ENCODE measurements around the gene NIPSNAP3A. TPM values are rescaled to one million over a fixed set of nuclear protein-coding genes. Genes with fewer than 3 reads are reported as not detected.
"Not testable (repeated sequence)": the region's sequence is repeated elsewhere in the genome, so short reads cannot be mapped to it uniquely, and the experiment has no call there.

Gene NIPSNAP3A
- 27.0 and 28.9 TPM in 2 replicates for total RNA-seq (2014; rRNA removed)
- polyA plus RNA-seq (2012) = 26.4 TPM

GRCh38 chr9:104747565-104748358, at the start of gene NIPSNAP3A:
Gene NIPSNAP3A (plus strand): TSS chr9:104747683. CDS start chr9:104747793, 110 bp downstream.
- DNase-seq (ENCODE audit: low read depth) = peak; percentile 69

GRCh38 chr9:104700306-104700705, 47.2 kb upstream of the NIPSNAP3A start:
- no peak for DNase-seq (ENCODE audit: low read depth)

GRCh38 chr9:104708737-104709136, 38.7 kb upstream of the NIPSNAP3A start:
- not testable (repeated sequence) for DNase-seq (ENCODE audit: low read depth)

- DNase-seq (ENCODE audit: low read depth) = no peak
Observed at GRCh38 chr9:104711604-104712003, 35.9 kb upstream of the NIPSNAP3A start.

GRCh38 chr9:104725014-104725413, 22.5 kb upstream of the NIPSNAP3A start:
- peak; percentile 8 for DNase-seq (ENCODE audit: low read depth)

GRCh38 chr9:104738452-104738851, 9.0 kb upstream of the NIPSNAP3A start:
- DNase-seq (ENCODE audit: low read depth) = no peak

GRCh38 chr9:104740621-104741020, 6.9 kb upstream of the NIPSNAP3A start:
- DNase-seq (ENCODE audit: low read depth) = peak; percentile 53

- peak; percentile 65 for DNase-seq (ENCODE audit: low read depth)
Observed at GRCh38 chr9:104743376-104743985, 4.0 kb upstream of the NIPSNAP3A start.

- no peak for DNase-seq (ENCODE audit: low read depth)
Observed at GRCh38 chr9:104745852-104746251, 1.6 kb upstream of the NIPSNAP3A start.

- DNase-seq (ENCODE audit: low read depth) = no peak
Observed at GRCh38 chr9:104746285-104746684, 1.2 kb upstream of the NIPSNAP3A start.

- DNase-seq (ENCODE audit: low read depth) = no peak
Observed at GRCh38 chr9:104746798-104747197, 685 bp upstream of the NIPSNAP3A start.

GRCh38 chr9:104747245-104747564, 278 bp upstream of the NIPSNAP3A start:
- no peak for DNase-seq (ENCODE audit: low read depth)

- DNase-seq (ENCODE audit: low read depth) = peak; percentile 27
Observed at GRCh38 chr9:104748359-104749031, 1.0 kb downstream of the NIPSNAP3A start.

GRCh38 chr9:104750185-104750767, 2.8 kb downstream of the NIPSNAP3A start:
- DNase-seq (ENCODE audit: low read depth) = no peak

- DNase-seq (ENCODE audit: low read depth) = peak; percentile 80
Observed at GRCh38 chr9:104758974-104759373, 11.5 kb downstream of the NIPSNAP3A start.

GRCh38 chr9:104765138-104765537, 17.7 kb downstream of the NIPSNAP3A start:
- no peak for DNase-seq (ENCODE audit: low read depth)

- no peak for DNase-seq (ENCODE audit: low read depth)
Observed at GRCh38 chr9:104766025-104766424, 18.5 kb downstream of the NIPSNAP3A start.

- DNase-seq (ENCODE audit: low read depth) = no peak
Observed at GRCh38 chr9:104767507-104767906, 20.0 kb downstream of the NIPSNAP3A start.

- DNase-seq (ENCODE audit: low read depth) = not testable (repeated sequence)
Observed at GRCh38 chr9:104769029-104769428, 21.5 kb downstream of the NIPSNAP3A start.

GRCh38 chr9:104769655-104770054, 22.2 kb downstream of the NIPSNAP3A start:
- no peak for DNase-seq (ENCODE audit: low read depth)

- peak; percentile 61 for DNase-seq (ENCODE audit: low read depth)
Observed at GRCh38 chr9:104772714-104773510, 25.4 kb downstream of the NIPSNAP3A start.
